ENCODE data around the gene DMRTC2. TPM values are rescaled to one million over a fixed set of nuclear protein-coding genes. Genes with fewer than 3 reads are reported as not detected.

DMRTC2 gene
- polyA plus RNA-seq, 1 donor (not counting 4 experiments of a cell fraction or from before 2014, with no cell fraction given): not detected

GRCh38 chr19:41869374-41869955 is 24.6 kb downstream of the DMRTC2 start:
- Histone ChIP-seq H3K4me2 (ENCODE audit: control insufficient read depth, extremely low read depth, insufficient read depth, low read depth, low read length) (no peak overlapping the region), H3K9me3 (ENCODE audit: control insufficient read depth, low read depth, low read length) (no peaks in the 10 kb centered on the region), H3K27ac (ENCODE audit: control insufficient read depth, insufficient read depth, low read length) (no peak overlapping the region), H3K4me1 (ENCODE audit: control insufficient read depth, extremely low read depth, insufficient read depth, low read length) (no peaks in the 10 kb centered on the region), H3K9me1 (ENCODE audit: control insufficient read depth, extremely low read depth, insufficient read depth, low read length) (peaks cover 2% of the 10 kb centered on the region), H3K9ac (ENCODE audit: control insufficient read depth, extremely low read depth, insufficient read depth, low read length) (no peak overlapping the region), H3K27me3 (ENCODE audit: control insufficient read depth, extremely low read depth, insufficient read depth, low read length) (no peaks in the 10 kb centered on the region), H3K4me3 (ENCODE audit: control insufficient read depth in 2 of 3, extremely low read depth in 1 of 3, insufficient read depth in 2 of 3, low read depth in 1 of 3, low read length in 3 of 3) (no peak overlapping the region), H2AFZ (ENCODE audit: control insufficient read depth, low read length) (no peak overlapping the region), H3K79me2 (ENCODE audit: control insufficient read depth, insufficient read depth, low read length) (peaks cover 36% of the 10 kb centered on the region), H4K20me1 (ENCODE audit: control insufficient read depth, extremely low read depth, insufficient read depth, low read length) (peaks cover 56% of the 10 kb centered on the region), H3K36me3 (ENCODE audit: control insufficient read depth in 2 of 2, extremely low read depth in 1 of 2, insufficient read depth in 2 of 2, low read length in 2 of 2) (peaks cover 46 to 48% of the 10 kb centered on the region in 2 experiments)
- FAIRE-seq (no peak), DNase-seq (ENCODE audit: low read depth, low spot score) (no peak)
- TF ChIP-seq CTCF (optimal IDR thresholded peaks at IDR 0.05 in 1 of 3, IDR thresholded peaks at IDR 0.05 in 1 of 3, conservative IDR thresholded peaks at IDR 0.05 in 1 of 3; ENCODE audit: extremely low read depth in 1 of 3, insufficient read depth in 2 of 3, low read length in 3 of 3) (no peak), EZH2 (IDR thresholded peaks at IDR 0.05; ENCODE audit: low read length) (no peak)
- dilution Hi-C loops (cut with MboI; ENCODE audit: extremely low pct_ligation_motif_present, low sequenced_read_pairs): no loop called here

GRCh38 chr19:41870401-41870873 is 25.6 kb downstream of the DMRTC2 start:
- DNase-seq (ENCODE audit: low read depth, low spot score) (no peak), FAIRE-seq (no peak)
- dilution Hi-C loops (cut with MboI; ENCODE audit: extremely low pct_ligation_motif_present, low sequenced_read_pairs): no loop called here
- Histone ChIP-seq H3K79me2 (ENCODE audit: control insufficient read depth, insufficient read depth, low read length) (peaks cover 26% of the 10 kb centered on the region), H2AFZ (ENCODE audit: control insufficient read depth, low read length) (no peak overlapping the region), H3K36me3 (ENCODE audit: control insufficient read depth in 2 of 2, extremely low read depth in 1 of 2, insufficient read depth in 2 of 2, low read length in 2 of 2) (peaks cover 38 to 41% of the 10 kb centered on the region in 2 experiments), H3K4me3 (ENCODE audit: control insufficient read depth in 2 of 3, extremely low read depth in 1 of 3, insufficient read depth in 2 of 3, low read depth in 1 of 3, low read length in 3 of 3) (no peak overlapping the region), H3K27me3 (ENCODE audit: control insufficient read depth, extremely low read depth, insufficient read depth, low read length) (no peaks in the 10 kb centered on the region), H3K9ac (ENCODE audit: control insufficient read depth, extremely low read depth, insufficient read depth, low read length) (no peak overlapping the region), H3K9me1 (ENCODE audit: control insufficient read depth, extremely low read depth, insufficient read depth, low read length) (no peaks in the 10 kb centered on the region), H3K27ac (ENCODE audit: control insufficient read depth, insufficient read depth, low read length) (no peak overlapping the region), H3K4me1 (ENCODE audit: control insufficient read depth, extremely low read depth, insufficient read depth, low read length) (no peaks in the 10 kb centered on the region), H3K9me3 (ENCODE audit: control insufficient read depth, low read depth, low read length) (no peaks in the 10 kb centered on the region), H4K20me1 (ENCODE audit: control insufficient read depth, extremely low read depth, insufficient read depth, low read length) (peaks cover 48% of the 10 kb centered on the region), H3K4me2 (ENCODE audit: control insufficient read depth, extremely low read depth, insufficient read depth, low read depth, low read length) (no peak overlapping the region)
- no peak for TF ChIP-seq EZH2 (IDR thresholded peaks at IDR 0.05; ENCODE audit: low read length)
- TF ChIP-seq CTCF (optimal IDR thresholded peaks at IDR 0.05 in 1 of 3, IDR thresholded peaks at IDR 0.05 in 1 of 3, conservative IDR thresholded peaks at IDR 0.05 in 1 of 3; ENCODE audit: extremely low read depth in 1 of 3, insufficient read depth in 2 of 3, low read length in 3 of 3): no peak

Measured in keratinocyte (primary cell).